SK-N-SH (cell line): ENCODE measurements around the gene KRT24. TPM values are rescaled to one million over a fixed set of nuclear protein-coding genes. Genes with fewer than 3 reads are reported as not detected.

Experiments used
- CTCF ChIA-PET: fragments of 300-600, 350-600 bp; formaldehyde crosslinking; extraction: SDS; loops from one replicate; lab custom pipeline; 2021; lab: Yijun Ruan, JAX
- POLR2A ChIA-PET: fragments of 350-600 bp; sonication (Branson Sonifier 250); formaldehyde crosslinking; extraction: SDS; loops from one replicate; lab custom pipeline; 2020; ENCODE audit warnings: antibody characterized with exemption, inconsistent platforms; lab: Yijun Ruan, JAX
- DNase-seq: peaks from one replicate; pipeline ENCODE4 v3.0.0; 2012
- H2AFZ ChIP-seq: fragments of 200-600 bp; sonication (generic); 2 replicates; pipeline ENCODE4 v1.8.1; 2016; ENCODE audit warnings: antibody characterized with exemption, mild to moderate bottlenecking, low read depth
- H3F3A ChIP-seq: fragments of 200-600 bp; sonication (generic); replicated peaks from 2 replicates; pipeline ENCODE3; 2016; ENCODE audit warnings: antibody characterized with exemption, mild to moderate bottlenecking; ENCODE audit not compliant: insufficient read depth
- H3K27ac ChIP-seq, 2 experiments: fragments of 200-500 bp in 1 of 2; fragments of 200-600 bp in 1 of 2; sonication (Bioruptor generic) in 1 of 2; sonication (generic), shearing (Covaris generic) in 1 of 2; 2 replicates each; pipeline versions ENCODE4 v1.5.1 to v1.6.1; 2014 to 2016; ENCODE audit warnings: low read depth in 2 of 2, inconsistent platforms in 1 of 2, low read length in 1 of 2, mild to moderate bottlenecking in 1 of 2, mixed read lengths in 1 of 2
- H3K27me3 ChIP-seq: fragments of 200-600 bp; sonication (generic), shearing (Covaris generic); 2 replicates; pipeline ENCODE4 v1.6.1; 2016; ENCODE audit warnings: mixed run types; ENCODE audit not compliant: insufficient read depth
- H3K36me3 ChIP-seq, 2 experiments: fragments of 200-500 bp in 1 of 2; fragments of 200-600 bp in 1 of 2; sonication (Bioruptor generic) in 1 of 2; sonication (generic) in 1 of 2; replicated peaks in 1 of 2; 2 replicates each; pipeline versions ENCODE3 to v1.5.1; 2014 to 2016; ENCODE audit warnings: low read length in 1 of 2, mild to moderate bottlenecking in 1 of 2; ENCODE audit not compliant: insufficient read depth in 2 of 2, control insufficient read depth in 1 of 2
- H3K4me1 ChIP-seq, 2 experiments: fragments of 200-500 bp in 1 of 2; fragments of 200-600 bp in 1 of 2; sonication (Bioruptor generic) in 1 of 2; sonication (generic), shearing (Covaris generic) in 1 of 2; 2 replicates each; pipeline versions ENCODE4 v1.5.1 to v1.6.1; 2014 to 2016; ENCODE audit warnings: low read depth in 1 of 2, low read length in 1 of 2, mixed run types in 1 of 2; ENCODE audit not compliant: insufficient read depth in 2 of 2, control insufficient read depth in 1 of 2
- H3K4me2 ChIP-seq: fragments of 200-600 bp; sonication (generic), shearing (Covaris generic); 2 replicates; pipeline ENCODE4 v1.6.1; 2017; ENCODE audit warnings: mixed run types
- H3K4me3 ChIP-seq, 2 experiments: fragments of 200-500 bp in 1 of 2; fragments of 200-600 bp in 1 of 2; sonication (Bioruptor generic) in 1 of 2; sonication (generic), shearing (Covaris generic) in 1 of 2; 2 replicates each; pipeline versions ENCODE4 v1.5.1 to v1.8.1; 2014 to 2016; ENCODE audit warnings: low read depth in 2 of 2, inconsistent platforms in 1 of 2, low read length in 1 of 2, mild to moderate bottlenecking in 1 of 2, mixed read lengths in 1 of 2, moderate library complexity in 1 of 2
- H3K79me2 ChIP-seq: fragments of 200-600 bp; sonication (generic); 2 replicates; pipeline ENCODE4 v1.8.1; 2017; ENCODE audit warnings: mild to moderate bottlenecking; ENCODE audit not compliant: insufficient read depth
- H3K9ac ChIP-seq: fragments of 200-600 bp; sonication (generic); 2 replicates; pipeline ENCODE4 v1.6.1; 2017; ENCODE audit warnings: mixed run types
- H3K9me2 ChIP-seq: fragments of 200-600 bp; sonication (generic); 2 replicates; pipeline ENCODE4 v1.6.1; 2017; ENCODE audit warnings: mixed run types
- H3K9me3 ChIP-seq: fragments of 200-600 bp; sonication (generic); 2 replicates; pipeline ENCODE4 v1.6.1; 2017; ENCODE audit warnings: mixed run types, mild to moderate bottlenecking, moderate library complexity
- H4K20me1 ChIP-seq: fragments of 200-600 bp; sonication (generic); 2 replicates; pipeline ENCODE4 v1.6.1; 2017; ENCODE audit warnings: mild to moderate bottlenecking, mixed run types; ENCODE audit not compliant: insufficient read depth
- EP300 ChIP-seq, 2 experiments: IDR thresholded peaks; 2 replicates each; pipeline versions ENCODE4 v1.4.0 to v1.6.1; 2012; ENCODE audit warnings: borderline replicate concordance in 1 of 2, low read depth in 1 of 2, low read length in 1 of 2
- EZH2phosphoT487 ChIP-seq: fragments of 200-600 bp; sonication (generic); IDR thresholded peaks from 2 replicates; pipeline ENCODE4 v1.6.1; 2017; ENCODE audit warnings: low read depth, mixed run types, mild to moderate bottlenecking, antibody characterized with exemption, moderate library complexity, borderline replicate concordance
- FOXJ3 ChIP-seq: sonication (generic); formaldehyde crosslinking; IDR thresholded peaks from 2 replicates; pipeline ENCODE4 v1.5.1; 2020; ENCODE audit warnings: mild to moderate bottlenecking, missing genetic modification reagents
- GABPA ChIP-seq: IDR thresholded peaks from 2 replicates; pipeline ENCODE4 v1.4.0; 2012; ENCODE audit warnings: low read depth, mild to moderate bottlenecking
- MEF2A ChIP-seq: IDR thresholded peaks from 2 replicates; pipeline ENCODE4 v1.4.0; 2012; ENCODE audit warnings: low read depth, borderline replicate concordance
- MXI1 ChIP-seq: IDR thresholded peaks from 2 replicates; pipeline ENCODE4 v1.6.1; 2012; ENCODE audit warnings: mild to moderate bottlenecking, low read depth, low read length, improper control_type of control experiment
- NFIC ChIP-seq: IDR thresholded peaks from 2 replicates; pipeline ENCODE4 v1.4.0; 2012; ENCODE audit warnings: borderline replicate concordance
- NRF1 ChIP-seq: IDR thresholded peaks from 2 replicates; pipeline ENCODE4 v1.6.1; 2012; ENCODE audit warnings: low read depth, mild to moderate bottlenecking, low read length
- POLR2AphosphoS5 ChIP-seq: IDR thresholded peaks from 2 replicates; pipeline ENCODE4 v1.6.1; 2012; ENCODE audit warnings: low read depth, low read length
- RFX5 ChIP-seq: IDR thresholded peaks from 2 replicates; pipeline ENCODE4 v1.6.1; 2012; ENCODE audit warnings: mild to moderate bottlenecking, improper control_type of control experiment, low read length
- RXRA ChIP-seq: IDR thresholded peaks from 2 replicates; pipeline ENCODE4 v1.4.0; 2012; ENCODE audit warnings: low read depth, mild to moderate bottlenecking, borderline replicate concordance
- SIN3A ChIP-seq: IDR thresholded peaks from 2 replicates; pipeline ENCODE4 v1.6.1; 2012; ENCODE audit warnings: low read depth, mild to moderate bottlenecking, low read length, moderate library complexity, borderline replicate concordance
- SMC3 ChIP-seq: IDR thresholded peaks from 2 replicates; pipeline ENCODE4 v1.6.1; 2012; ENCODE audit warnings: low read depth, low read length, improper control_type of control experiment
- TEAD4 ChIP-seq: IDR thresholded peaks from 2 replicates; pipeline ENCODE4 v1.4.0; 2012; ENCODE audit warnings: mild to moderate bottlenecking, borderline replicate concordance; ENCODE audit not compliant: insufficient read depth
- YY1 ChIP-seq: IDR thresholded peaks from 2 replicates; pipeline ENCODE4 v1.4.0; 2012; ENCODE audit warnings: low read depth, mild to moderate bottlenecking
- WGBS: methylation state at CpG from one replicate; pipeline ENCODE4 v1.1.6; 2017; ENCODE audit warnings: low lambda C conversion rate; 5-methylcytosine and 5-hydroxymethylcytosine counted together
- polyA plus RNA-seq, 3 experiments: library from polyadenylated mRNA; depleted of rRNA; stranded (reverse); fragments of >200 nt; gene quantifications; 2 replicates each; pipeline ENCODE4 v1.2.3, GENCODE V29; 2012
- TF ChIP-seq, protein P1 (sequence below): fragments of 200-600 bp; sonication (generic); IDR thresholded peaks from 2 replicates; pipeline ENCODE4 v1.6.1; 2017; ENCODE audit warnings: antibody characterized with exemption, mild to moderate bottlenecking, moderate library complexity
- TF ChIP-seq, protein P2 (sequence below): IDR thresholded peaks from 2 replicates; pipeline ENCODE4 v1.4.0; 2012; ENCODE audit warnings: low read depth, borderline replicate concordance
- TF ChIP-seq, protein P3 (sequence below): IDR thresholded peaks from 2 replicates; pipeline ENCODE4 v1.6.1; 2012; ENCODE audit warnings: mild to moderate bottlenecking, low read depth, low read length, moderate library complexity
- TF ChIP-seq, protein P4 (sequence below): fragments of 150-350 bp; IDR thresholded peaks from 2 replicates; pipeline ENCODE4 v1.6.1; 2017; ENCODE audit warnings: antibody characterized with exemption, low read length, low read depth, borderline replicate concordance

KRT24 gene
- polyA plus RNA-seq, 1 of the 3 experiments (the other 2 are of a cell fraction) = not detected

DNA sequence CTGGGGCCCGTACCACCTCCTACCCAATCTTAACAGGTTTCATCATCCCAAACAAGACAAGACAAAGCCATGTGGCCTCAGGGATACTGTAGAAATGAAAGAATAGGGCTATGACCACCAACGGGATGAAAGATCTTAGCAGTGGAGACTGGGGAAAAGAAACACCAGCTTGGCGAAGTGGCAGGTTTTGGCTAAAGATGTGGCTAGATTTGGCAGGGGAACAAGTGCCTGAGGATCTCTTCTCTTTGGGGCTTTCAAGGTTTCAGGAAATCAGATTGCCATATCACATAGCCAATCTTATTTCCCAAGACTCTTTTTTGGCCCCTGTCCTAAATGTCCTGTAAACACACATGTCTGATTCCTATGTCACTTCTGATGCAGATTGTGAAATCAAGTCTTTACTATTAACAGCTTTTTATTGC, 6.9 kb downstream of the KRT24 start:
- Histone ChIP-seq H3K9me3 (no peaks in the 10 kb centered on the region), H3K9ac (no peak overlapping the region), H2AFZ (no peak overlapping the region), H3F3A (no peaks in the 10 kb centered on the region), H3K36me3 (no peaks in the 10 kb centered on the region), H3K4me2 (no peak overlapping the region), H3K79me2 (no peaks in the 10 kb centered on the region), H3K27ac (no peak overlapping the region), H4K20me1 (no peaks in the 10 kb centered on the region), H3K4me3 (no peak overlapping the region), H3K9me2 (no peaks in the 10 kb centered on the region), H3K27me3 (peaks cover 78% of the 10 kb centered on the region), H3K4me1 (no peaks in the 10 kb centered on the region; a peak in 1 of 4 replicates)
- ChIA-PET POLR2A (no interaction called here), CTCF (interaction anchor here (0.7 kb wide), 1 partner anchor 96 kb away, joined by 3 read pairs; no protein-coding TSS in a partner anchor)
- no peak for DNase-seq
- TF ChIP-seq NRF1 = no peak
- TF ChIP-seq FOXJ3 (CRISPR knock-in tag) = no peak
- TF ChIP-seq, protein P1, sequence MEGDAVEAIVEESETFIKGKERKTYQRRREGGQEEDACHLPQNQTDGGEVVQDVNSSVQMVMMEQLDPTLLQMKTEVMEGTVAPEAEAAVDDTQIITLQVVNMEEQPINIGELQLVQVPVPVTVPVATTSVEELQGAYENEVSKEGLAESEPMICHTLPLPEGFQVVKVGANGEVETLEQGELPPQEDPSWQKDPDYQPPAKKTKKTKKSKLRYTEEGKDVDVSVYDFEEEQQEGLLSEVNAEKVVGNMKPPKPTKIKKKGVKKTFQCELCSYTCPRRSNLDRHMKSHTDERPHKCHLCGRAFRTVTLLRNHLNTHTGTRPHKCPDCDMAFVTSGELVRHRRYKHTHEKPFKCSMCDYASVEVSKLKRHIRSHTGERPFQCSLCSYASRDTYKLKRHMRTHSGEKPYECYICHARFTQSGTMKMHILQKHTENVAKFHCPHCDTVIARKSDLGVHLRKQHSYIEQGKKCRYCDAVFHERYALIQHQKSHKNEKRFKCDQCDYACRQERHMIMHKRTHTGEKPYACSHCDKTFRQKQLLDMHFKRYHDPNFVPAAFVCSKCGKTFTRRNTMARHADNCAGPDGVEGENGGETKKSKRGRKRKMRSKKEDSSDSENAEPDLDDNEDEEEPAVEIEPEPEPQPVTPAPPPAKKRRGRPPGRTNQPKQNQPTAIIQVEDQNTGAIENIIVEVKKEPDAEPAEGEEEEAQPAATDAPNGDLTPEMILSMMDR = no peak
- no peak for TF ChIP-seq SIN3A
- TF ChIP-seq EP300 (IDR thresholded peaks at IDR 0.05; ENCODE audit: borderline replicate concordance in 1 of 2, low read depth in 1 of 2, low read length in 1 of 2) = no peak
- TF ChIP-seq TEAD4 = no peak
- no peak for TF ChIP-seq MEF2A
- TF ChIP-seq RXRA = no peak
- TF ChIP-seq YY1 = no peak
- no peak for TF ChIP-seq POLR2AphosphoS5
- TF ChIP-seq MXI1 = no peak
- TF ChIP-seq RFX5 = no peak
- no peak for TF ChIP-seq SMC3
- TF ChIP-seq, protein P2, sequence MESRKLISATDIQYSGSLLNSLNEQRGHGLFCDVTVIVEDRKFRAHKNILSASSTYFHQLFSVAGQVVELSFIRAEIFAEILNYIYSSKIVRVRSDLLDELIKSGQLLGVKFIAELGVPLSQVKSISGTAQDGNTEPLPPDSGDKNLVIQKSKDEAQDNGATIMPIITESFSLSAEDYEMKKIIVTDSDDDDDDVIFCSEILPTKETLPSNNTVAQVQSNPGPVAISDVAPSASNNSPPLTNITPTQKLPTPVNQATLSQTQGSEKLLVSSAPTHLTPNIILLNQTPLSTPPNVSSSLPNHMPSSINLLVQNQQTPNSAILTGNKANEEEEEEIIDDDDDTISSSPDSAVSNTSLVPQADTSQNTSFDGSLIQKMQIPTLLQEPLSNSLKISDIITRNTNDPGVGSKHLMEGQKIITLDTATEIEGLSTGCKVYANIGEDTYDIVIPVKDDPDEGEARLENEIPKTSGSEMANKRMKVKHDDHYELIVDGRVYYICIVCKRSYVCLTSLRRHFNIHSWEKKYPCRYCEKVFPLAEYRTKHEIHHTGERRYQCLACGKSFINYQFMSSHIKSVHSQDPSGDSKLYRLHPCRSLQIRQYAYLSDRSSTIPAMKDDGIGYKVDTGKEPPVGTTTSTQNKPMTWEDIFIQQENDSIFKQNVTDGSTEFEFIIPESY = no peak
- 12% methylated on average over 3 of the region's 3 CpGs for whole genome bisulfite sequencing

DNA sequence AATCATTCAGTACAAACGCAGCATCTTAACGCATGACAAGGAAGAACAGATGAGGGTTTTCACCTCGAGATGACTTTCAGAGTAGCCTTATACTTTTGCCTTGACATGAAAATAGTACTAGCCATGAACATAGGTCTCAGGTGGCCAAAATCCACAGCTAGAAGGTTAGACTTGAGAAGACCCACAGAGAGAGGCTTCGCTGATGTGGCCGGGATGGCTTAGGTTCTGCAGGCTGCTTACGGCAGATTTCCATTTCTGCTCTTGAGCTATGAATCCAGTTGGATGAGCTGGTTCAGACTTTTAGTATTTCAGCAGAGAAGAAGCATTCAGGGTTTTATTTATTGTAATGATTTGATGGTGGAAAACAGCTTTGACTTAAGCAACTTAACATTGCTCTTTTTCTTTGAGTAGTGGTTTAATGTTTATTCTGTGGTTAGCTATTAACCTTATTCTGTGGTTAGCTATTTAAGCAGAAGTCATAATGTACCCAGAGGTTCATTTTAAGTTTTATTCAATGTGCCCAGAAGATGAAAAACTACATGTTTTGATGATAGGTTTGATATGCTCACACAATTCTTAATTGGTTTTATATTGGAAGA, 7.6 kb downstream of the KRT24 start:
- Histone ChIP-seq H3K9me3 (no peaks in the 10 kb centered on the region), H4K20me1 (no peaks in the 10 kb centered on the region), H3K4me3 (no peak overlapping the region), H3K36me3 (no peaks in the 10 kb centered on the region), H3K4me2 (no peak overlapping the region), H3K9me2 (no peaks in the 10 kb centered on the region; the same call in 1 of the 2 replicates), H2AFZ (no peak overlapping the region), H3F3A (no peaks in the 10 kb centered on the region), H3K79me2 (no peaks in the 10 kb centered on the region), H3K4me1 (no peaks in the 10 kb centered on the region; a peak in 1 of 4 replicates), H3K27me3 (peaks cover 75% of the 10 kb centered on the region), H3K9ac (no peak overlapping the region), H3K27ac (no peak overlapping the region)
- DNase-seq = no peak
- POLR2A ChIA-PET = no interaction called here
- CTCF ChIA-PET = interaction anchor here (1.1 kb wide), 1 partner anchor 211 kb away, joined by 3 read pairs; no protein-coding TSS in a partner anchor
- WGBS = 28% methylated on average over 6 of the region's 6 CpGs
- TF ChIP-seq EZH2phosphoT487 = no peak
- TF ChIP-seq, protein P3, sequence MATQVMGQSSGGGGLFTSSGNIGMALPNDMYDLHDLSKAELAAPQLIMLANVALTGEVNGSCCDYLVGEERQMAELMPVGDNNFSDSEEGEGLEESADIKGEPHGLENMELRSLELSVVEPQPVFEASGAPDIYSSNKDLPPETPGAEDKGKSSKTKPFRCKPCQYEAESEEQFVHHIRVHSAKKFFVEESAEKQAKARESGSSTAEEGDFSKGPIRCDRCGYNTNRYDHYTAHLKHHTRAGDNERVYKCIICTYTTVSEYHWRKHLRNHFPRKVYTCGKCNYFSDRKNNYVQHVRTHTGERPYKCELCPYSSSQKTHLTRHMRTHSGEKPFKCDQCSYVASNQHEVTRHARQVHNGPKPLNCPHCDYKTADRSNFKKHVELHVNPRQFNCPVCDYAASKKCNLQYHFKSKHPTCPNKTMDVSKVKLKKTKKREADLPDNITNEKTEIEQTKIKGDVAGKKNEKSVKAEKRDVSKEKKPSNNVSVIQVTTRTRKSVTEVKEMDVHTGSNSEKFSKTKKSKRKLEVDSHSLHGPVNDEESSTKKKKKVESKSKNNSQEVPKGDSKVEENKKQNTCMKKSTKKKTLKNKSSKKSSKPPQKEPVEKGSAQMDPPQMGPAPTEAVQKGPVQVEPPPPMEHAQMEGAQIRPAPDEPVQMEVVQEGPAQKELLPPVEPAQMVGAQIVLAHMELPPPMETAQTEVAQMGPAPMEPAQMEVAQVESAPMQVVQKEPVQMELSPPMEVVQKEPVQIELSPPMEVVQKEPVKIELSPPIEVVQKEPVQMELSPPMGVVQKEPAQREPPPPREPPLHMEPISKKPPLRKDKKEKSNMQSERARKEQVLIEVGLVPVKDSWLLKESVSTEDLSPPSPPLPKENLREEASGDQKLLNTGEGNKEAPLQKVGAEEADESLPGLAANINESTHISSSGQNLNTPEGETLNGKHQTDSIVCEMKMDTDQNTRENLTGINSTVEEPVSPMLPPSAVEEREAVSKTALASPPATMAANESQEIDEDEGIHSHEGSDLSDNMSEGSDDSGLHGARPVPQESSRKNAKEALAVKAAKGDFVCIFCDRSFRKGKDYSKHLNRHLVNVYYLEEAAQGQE = no peak
- TF ChIP-seq NFIC = no peak
- TF ChIP-seq, protein P4, sequence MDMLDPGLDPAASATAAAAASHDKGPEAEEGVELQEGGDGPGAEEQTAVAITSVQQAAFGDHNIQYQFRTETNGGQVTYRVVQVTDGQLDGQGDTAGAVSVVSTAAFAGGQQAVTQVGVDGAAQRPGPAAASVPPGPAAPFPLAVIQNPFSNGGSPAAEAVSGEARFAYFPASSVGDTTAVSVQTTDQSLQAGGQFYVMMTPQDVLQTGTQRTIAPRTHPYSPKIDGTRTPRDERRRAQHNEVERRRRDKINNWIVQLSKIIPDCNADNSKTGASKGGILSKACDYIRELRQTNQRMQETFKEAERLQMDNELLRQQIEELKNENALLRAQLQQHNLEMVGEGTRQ = no peak
- TF ChIP-seq SIN3A = no peak
- no peak for TF ChIP-seq FOXJ3 (CRISPR knock-in tag)
- no peak for TF ChIP-seq RFX5
- no peak for TF ChIP-seq YY1
- no peak for TF ChIP-seq POLR2AphosphoS5
- no peak for TF ChIP-seq GABPA
